ENCODE data around the gene KCNH8.

DNA sequence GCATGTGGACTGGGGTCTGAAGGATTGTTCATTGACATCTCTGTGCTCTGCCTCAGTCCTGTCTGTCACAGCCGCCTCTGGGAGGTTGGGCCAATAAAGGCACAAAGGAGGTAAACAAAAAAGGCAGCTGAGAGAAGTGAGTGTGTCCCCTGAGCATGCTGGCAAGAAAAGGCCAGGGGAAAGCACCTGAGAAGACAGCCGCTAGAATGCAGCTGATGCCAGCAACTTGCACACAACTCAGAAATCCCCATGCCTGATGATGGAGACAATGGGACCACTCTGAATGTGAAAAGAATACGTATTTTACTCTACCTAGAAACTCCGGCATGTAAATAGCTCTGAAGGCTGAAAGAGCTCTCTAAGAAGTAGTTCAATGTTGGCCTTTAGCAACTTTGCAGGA, 118.7 kb downstream of the KCNH8 start:
- TF ChIP-seq, protein P1, sequence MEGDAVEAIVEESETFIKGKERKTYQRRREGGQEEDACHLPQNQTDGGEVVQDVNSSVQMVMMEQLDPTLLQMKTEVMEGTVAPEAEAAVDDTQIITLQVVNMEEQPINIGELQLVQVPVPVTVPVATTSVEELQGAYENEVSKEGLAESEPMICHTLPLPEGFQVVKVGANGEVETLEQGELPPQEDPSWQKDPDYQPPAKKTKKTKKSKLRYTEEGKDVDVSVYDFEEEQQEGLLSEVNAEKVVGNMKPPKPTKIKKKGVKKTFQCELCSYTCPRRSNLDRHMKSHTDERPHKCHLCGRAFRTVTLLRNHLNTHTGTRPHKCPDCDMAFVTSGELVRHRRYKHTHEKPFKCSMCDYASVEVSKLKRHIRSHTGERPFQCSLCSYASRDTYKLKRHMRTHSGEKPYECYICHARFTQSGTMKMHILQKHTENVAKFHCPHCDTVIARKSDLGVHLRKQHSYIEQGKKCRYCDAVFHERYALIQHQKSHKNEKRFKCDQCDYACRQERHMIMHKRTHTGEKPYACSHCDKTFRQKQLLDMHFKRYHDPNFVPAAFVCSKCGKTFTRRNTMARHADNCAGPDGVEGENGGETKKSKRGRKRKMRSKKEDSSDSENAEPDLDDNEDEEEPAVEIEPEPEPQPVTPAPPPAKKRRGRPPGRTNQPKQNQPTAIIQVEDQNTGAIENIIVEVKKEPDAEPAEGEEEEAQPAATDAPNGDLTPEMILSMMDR (conservative IDR thresholded peaks at IDR 0.05 in 1 of 2, IDR thresholded peaks at IDR 0.05 in 1 of 2; ENCODE audit: extremely low read depth in 1 of 2, insufficient read depth in 1 of 2, low read depth in 1 of 2, low read length in 2 of 2), result no peak
- no peak for TF ChIP-seq EZH2 (IDR thresholded peaks at IDR 0.05; ENCODE audit: borderline replicate concordance, low read length)

Data from mammary epithelial cell (primary cell).